Fibroblast of pulmonary artery (primary cell): ENCODE results near the gene PHLDB3.
A peak's percentile ranks its signal among the peaks of the same experiment; 100 is the strongest.
"Not testable (repeated sequence)": the region's sequence is repeated elsewhere in the genome, so short reads cannot be mapped to it uniquely, and the experiment has no call there.

Source experiments
- DNase-seq: peaks from one replicate; pipeline ENCODE4 v3.0.0-alpha.2; 2010; ENCODE audit warnings: low read depth
- H3K4me3 ChIP-seq: replicated peaks from 2 replicates; pipeline ENCODE4 v1.5.1; 2011; ENCODE audit warnings: low read depth, mild to moderate bottlenecking, control low read depth, low read length, moderate library complexity
- TF ChIP-seq, protein P1 (sequence below): IDR thresholded peaks from 2 replicates; pipeline ENCODE4 v1.5.1; 2011; ENCODE audit warnings: mild to moderate bottlenecking, control low read depth, low read length, inconsistent platforms; ENCODE audit errors: missing control alignments

PHLDB3 gene

DNA sequence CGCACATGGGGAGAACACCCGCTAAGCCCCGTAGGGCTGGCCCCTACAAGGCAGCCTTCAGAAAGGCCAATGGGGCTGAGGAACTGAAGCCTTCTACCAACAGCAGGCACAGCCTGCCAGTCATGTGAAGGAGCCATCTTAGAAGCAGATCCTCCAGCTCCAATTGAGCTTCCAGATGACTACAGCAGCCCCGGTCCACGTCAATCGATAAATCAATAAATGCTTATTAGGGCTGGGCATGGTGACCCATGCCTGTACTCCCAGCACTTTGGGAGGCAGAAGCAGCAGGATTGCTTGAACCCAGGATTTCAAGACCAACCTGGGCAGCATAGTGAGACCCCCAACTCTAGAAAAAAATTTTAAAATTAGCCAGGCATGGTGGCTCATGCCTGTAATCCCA lies 66.8 kb downstream of the PHLDB3 start:
- DNase-seq: no peak
- no peak overlapping the region for H3K4me3 ChIP-seq
- TF ChIP-seq, protein P1, sequence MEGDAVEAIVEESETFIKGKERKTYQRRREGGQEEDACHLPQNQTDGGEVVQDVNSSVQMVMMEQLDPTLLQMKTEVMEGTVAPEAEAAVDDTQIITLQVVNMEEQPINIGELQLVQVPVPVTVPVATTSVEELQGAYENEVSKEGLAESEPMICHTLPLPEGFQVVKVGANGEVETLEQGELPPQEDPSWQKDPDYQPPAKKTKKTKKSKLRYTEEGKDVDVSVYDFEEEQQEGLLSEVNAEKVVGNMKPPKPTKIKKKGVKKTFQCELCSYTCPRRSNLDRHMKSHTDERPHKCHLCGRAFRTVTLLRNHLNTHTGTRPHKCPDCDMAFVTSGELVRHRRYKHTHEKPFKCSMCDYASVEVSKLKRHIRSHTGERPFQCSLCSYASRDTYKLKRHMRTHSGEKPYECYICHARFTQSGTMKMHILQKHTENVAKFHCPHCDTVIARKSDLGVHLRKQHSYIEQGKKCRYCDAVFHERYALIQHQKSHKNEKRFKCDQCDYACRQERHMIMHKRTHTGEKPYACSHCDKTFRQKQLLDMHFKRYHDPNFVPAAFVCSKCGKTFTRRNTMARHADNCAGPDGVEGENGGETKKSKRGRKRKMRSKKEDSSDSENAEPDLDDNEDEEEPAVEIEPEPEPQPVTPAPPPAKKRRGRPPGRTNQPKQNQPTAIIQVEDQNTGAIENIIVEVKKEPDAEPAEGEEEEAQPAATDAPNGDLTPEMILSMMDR: no peak

- not testable (repeated sequence) for DNase-seq, H3K4me3 ChIP-seq
Observed at GRCh38 chr19:43437284-43437683, 67.3 kb downstream of the PHLDB3 start.

DNA sequence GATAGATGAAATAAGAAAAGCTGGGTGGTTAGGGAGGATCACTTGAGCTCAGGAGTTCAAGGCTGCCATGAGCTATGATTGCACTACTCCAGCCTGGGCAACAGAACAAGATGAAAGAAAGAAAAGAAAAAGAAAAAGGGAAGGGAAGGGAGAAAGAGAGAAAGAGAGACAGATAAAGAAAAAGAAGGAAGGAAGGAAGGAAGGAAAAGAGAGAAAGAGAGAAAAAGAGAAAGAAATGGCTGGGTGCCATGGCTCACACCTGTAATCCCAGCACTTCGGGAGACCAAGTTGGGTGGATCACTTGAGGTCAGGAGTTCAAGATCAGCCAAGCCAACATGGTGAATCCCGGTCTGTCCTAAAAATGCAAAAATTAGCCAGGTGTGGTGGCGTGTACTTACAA lies 68.8 kb downstream of the PHLDB3 start:
- no peak for DNase-seq
- H3K4me3 ChIP-seq: no peak overlapping the region
- TF ChIP-seq, protein P1: no peak

DNA sequence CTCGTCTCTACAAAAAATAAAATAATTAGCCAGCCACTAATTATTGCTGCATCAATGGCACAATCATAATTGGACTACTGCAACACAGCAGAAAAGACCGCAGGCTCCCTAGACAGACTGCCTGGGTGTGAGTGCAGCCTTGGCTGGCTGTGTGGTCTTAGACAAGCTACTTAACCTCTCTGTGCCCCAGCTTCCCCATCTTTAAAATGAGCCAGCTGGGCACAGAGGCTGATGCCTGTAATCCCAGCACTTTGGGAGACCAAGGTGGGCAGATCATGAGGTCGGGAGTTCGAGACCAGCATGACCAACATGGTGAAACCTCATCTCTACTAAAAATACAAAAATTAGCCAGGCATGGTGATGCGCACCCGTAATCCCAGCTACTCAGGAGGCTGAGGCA lies 70.9 kb downstream of the PHLDB3 start:
- DNase-seq: no peak
- H3K4me3 ChIP-seq: no peak overlapping the region
- TF ChIP-seq, protein P1: no peak

DNA sequence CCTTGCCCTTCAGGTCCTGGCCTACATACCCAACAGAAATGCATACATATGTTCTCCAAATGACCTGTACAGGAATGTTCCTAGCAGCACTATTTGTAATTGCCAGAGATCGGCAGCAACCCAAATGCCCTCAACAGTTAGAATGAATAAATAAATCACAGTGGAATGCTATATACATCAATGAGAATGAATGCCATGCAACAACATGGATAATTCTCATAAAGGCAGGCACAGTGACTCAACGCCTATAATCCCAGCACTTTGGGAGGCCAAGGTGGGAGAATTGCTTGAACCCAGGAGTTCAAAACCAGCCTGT lies 71.2 kb downstream of the PHLDB3 start:
- DNase-seq: no peak
- TF ChIP-seq, protein P1: no peak
- H3K4me3 ChIP-seq: no peak overlapping the region

DNA sequence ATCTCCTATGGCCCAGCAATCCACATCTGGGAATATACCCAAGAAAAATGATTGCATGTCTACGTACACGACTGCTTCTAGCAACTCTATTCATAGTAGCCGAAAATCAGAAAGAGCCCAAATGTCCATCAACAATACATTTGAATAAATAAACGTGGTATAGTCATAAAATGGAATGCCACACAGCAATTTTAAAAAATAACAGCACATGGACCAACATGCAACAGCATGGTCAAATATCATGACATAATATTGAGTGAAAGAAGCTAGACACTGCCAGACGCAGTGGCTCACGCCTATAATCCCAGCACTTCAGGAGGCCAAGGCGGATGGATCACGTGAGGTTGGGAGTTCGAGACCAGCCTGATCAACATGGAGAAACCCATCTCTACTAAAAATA lies 73.6 kb downstream of the PHLDB3 start:
- TF ChIP-seq, protein P1: no peak
- H3K4me3 ChIP-seq: no peak overlapping the region
- no peak for DNase-seq

GRCh38 chr19:43430142-43430710 lies 74.3 kb downstream of the PHLDB3 start:
- TF ChIP-seq, protein P1: peak; percentile 9
- DNase-seq: no peak
- no peak overlapping the region for H3K4me3 ChIP-seq
